MM.1S (cell line): ENCODE data around the gene CRYM.

Experiments
- DNase-seq: peaks from one replicate; pipeline ENCODE4 v3.0.0-alpha.2; 2015
- H2AFZ ChIP-seq: fragments of 300-600 bp; sonication (generic); 2 replicates; pipeline ENCODE4 v1.6.0; 2016; ENCODE audit warnings: antibody characterized with exemption, low read length
- H3F3A ChIP-seq: fragments of 300-600 bp; sonication (generic); 2 replicates; pipeline ENCODE4 v1.6.1; 2016; ENCODE audit warnings: mild to moderate bottlenecking, antibody characterized with exemption, low read length, moderate library complexity, mixed read lengths; ENCODE audit not compliant: insufficient read depth
- H3K27ac ChIP-seq: fragments of 300-600 bp; sonication (generic); 2 replicates; pipeline ENCODE4 v1.5.1; 2016; ENCODE audit warnings: mild to moderate bottlenecking, low read length
- H3K27me3 ChIP-seq: fragments of 300-600 bp; sonication (generic); replicated peaks from 2 replicates; pipeline ENCODE4 v1.6.0; 2016; ENCODE audit warnings: low read length; ENCODE audit not compliant: insufficient read depth
- H3K36me3 ChIP-seq: fragments of 300-600 bp; sonication (generic); replicated peaks from 2 replicates; pipeline ENCODE4 v1.6.1; 2016; ENCODE audit warnings: mild to moderate bottlenecking, low read length, mixed read lengths; ENCODE audit not compliant: insufficient read depth
- H3K4me1 ChIP-seq: fragments of 300-600 bp; sonication (generic); 2 replicates; pipeline ENCODE4 v1.6.1; 2016; ENCODE audit warnings: low read length, mixed read lengths
- H3K4me2 ChIP-seq: fragments of 300-600 bp; sonication (generic); 2 replicates; pipeline ENCODE4 v1.6.0; 2016; ENCODE audit warnings: low read depth, low read length
- H3K4me3 ChIP-seq: fragments of 300-600 bp; sonication (generic); 2 replicates; pipeline ENCODE4 v1.5.1; 2016; ENCODE audit warnings: low read length, mixed read lengths
- H3K79me2 ChIP-seq: fragments of 300-600 bp; sonication (generic); 2 replicates; pipeline ENCODE4 v1.6.1; 2016; ENCODE audit warnings: mixed run types, low read length, mixed read lengths
- H3K9ac ChIP-seq: fragments of 300-600 bp; sonication (generic); 2 replicates; pipeline ENCODE4 v1.6.1; 2016; ENCODE audit warnings: low read length, mixed read lengths
- H3K9me2 ChIP-seq: fragments of 300-600 bp; sonication (generic); replicated peaks from 2 replicates; pipeline ENCODE4 v1.6.1; 2016; ENCODE audit warnings: mild to moderate bottlenecking, low read length, mixed read lengths; ENCODE audit not compliant: insufficient read depth
- H3K9me3 ChIP-seq: fragments of 300-600 bp; sonication (generic); replicated peaks from 2 replicates; pipeline ENCODE4 v1.6.1; 2016; ENCODE audit warnings: mild to moderate bottlenecking, low read length, mixed read lengths; ENCODE audit not compliant: insufficient read depth
- H4K20me1 ChIP-seq: fragments of 300-600 bp; sonication (generic); 2 replicates; pipeline ENCODE4 v1.6.1; 2016; ENCODE audit warnings: mild to moderate bottlenecking, low read length, moderate library complexity, mixed read lengths; ENCODE audit not compliant: insufficient read depth
- EZH2 ChIP-seq: fragments of 300-600 bp; sonication (generic); optimal IDR thresholded peaks from 2 replicates; pipeline ENCODE3; 2017; ENCODE audit warnings: low read depth, mild to moderate bottlenecking, antibody characterized with exemption, low read length, mixed read lengths
- EZH2phosphoT487 ChIP-seq: fragments of 300-600 bp; sonication (generic); IDR thresholded peaks from 2 replicates; pipeline ENCODE4 v1.6.1; 2018; ENCODE audit warnings: antibody characterized with exemption, low read length
- TF ChIP-seq, protein P1 (sequence below): fragments of 300-600 bp; sonication (generic); IDR thresholded peaks from 2 replicates; pipeline ENCODE4 v1.5.1; 2016; ENCODE audit warnings: antibody characterized with exemption, low read length, mixed read lengths

CRYM gene

DNA sequence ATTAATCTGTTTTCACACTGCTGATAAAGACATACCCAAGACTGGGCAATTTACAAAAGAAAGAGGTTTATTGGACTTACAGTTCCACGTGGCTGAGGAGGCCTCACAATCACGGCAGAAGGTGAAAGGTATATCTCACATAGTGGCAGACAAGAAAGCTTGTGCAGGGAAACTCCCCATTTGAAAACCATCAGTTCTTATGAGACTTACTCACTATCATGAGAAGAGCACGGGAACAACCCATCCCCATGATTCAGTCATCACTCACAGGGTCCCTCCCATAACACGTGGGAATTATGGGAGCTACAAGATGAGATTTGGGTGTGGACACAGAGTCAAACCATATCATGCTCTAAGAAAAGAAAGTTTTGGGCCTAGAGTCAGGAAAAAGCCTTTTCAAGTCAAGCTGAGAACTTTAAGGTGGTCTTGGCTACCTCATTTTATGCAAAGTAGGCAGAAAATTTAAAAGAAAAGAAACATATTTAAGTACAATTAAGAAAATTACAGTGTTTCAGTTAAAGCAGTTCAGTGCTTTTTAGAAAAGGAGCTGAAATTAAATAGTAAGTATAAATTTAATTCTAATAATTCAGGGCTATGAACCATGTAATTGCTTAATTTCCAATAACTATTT lies 24.9 kb upstream of the CRYM start:
- H3K36me3 ChIP-seq: no peaks in the 10 kb centered on the region
- no peaks in the 10 kb centered on the region for H3K79me2 ChIP-seq
- H3K27me3 ChIP-seq: no peaks in the 10 kb centered on the region
- DNase-seq: no peak
- H2AFZ ChIP-seq: no peak overlapping the region
- no peaks in the 10 kb centered on the region for H3K9me3 ChIP-seq
- no peak overlapping the region for H3K4me2 ChIP-seq
- no peak overlapping the region for H3K9ac ChIP-seq
- TF ChIP-seq, protein P1, sequence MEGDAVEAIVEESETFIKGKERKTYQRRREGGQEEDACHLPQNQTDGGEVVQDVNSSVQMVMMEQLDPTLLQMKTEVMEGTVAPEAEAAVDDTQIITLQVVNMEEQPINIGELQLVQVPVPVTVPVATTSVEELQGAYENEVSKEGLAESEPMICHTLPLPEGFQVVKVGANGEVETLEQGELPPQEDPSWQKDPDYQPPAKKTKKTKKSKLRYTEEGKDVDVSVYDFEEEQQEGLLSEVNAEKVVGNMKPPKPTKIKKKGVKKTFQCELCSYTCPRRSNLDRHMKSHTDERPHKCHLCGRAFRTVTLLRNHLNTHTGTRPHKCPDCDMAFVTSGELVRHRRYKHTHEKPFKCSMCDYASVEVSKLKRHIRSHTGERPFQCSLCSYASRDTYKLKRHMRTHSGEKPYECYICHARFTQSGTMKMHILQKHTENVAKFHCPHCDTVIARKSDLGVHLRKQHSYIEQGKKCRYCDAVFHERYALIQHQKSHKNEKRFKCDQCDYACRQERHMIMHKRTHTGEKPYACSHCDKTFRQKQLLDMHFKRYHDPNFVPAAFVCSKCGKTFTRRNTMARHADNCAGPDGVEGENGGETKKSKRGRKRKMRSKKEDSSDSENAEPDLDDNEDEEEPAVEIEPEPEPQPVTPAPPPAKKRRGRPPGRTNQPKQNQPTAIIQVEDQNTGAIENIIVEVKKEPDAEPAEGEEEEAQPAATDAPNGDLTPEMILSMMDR: no peak
- TF ChIP-seq EZH2phosphoT487 (no peak), EZH2 (no peak)
- no peak overlapping the region for H3K27ac ChIP-seq
- H3K4me1 ChIP-seq: peaks cover 8% of the 10 kb centered on the region; the same call in 1 of the 2 replicates
- 0 out of 2 replicates have a peak, but pooled peaks cover 3% of the 10 kb centered on the region for H4K20me1 ChIP-seq
- H3K9me2 ChIP-seq: no peaks in the 10 kb centered on the region
- no peak overlapping the region for H3K4me3 ChIP-seq
- peaks cover 10% of the 10 kb centered on the region; the same call in 1 of the 2 replicates for H3F3A ChIP-seq

DNA sequence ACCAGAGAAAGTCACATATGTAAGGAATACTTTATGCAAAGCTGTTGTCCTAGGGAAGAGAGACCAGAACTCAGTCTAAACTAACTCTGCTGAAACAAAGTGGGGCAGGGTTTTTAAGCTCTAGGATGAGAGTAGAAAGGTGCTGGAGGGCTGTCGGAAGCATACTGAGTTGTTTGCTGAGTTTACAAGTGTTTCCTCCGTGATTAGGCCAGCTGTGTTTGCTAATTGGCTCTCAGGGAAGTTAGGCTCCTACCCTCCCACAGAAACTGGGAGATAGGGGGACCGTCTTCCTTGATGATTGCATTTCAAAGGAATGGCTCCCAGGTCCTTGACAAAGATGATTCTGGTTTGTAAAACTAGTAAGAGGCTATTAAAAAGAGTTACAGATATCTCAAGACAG lies 24.4 kb upstream of the CRYM start:
- no peak overlapping the region; the same call in 1 of the 2 replicates for H3K4me3 ChIP-seq
- peaks cover 8% of the 10 kb centered on the region; the same call in 1 of the 2 replicates for H3K4me1 ChIP-seq
- DNase-seq: no peak
- no peaks in the 10 kb centered on the region for H3K79me2 ChIP-seq
- H4K20me1 ChIP-seq: 0 out of 2 replicates have a peak, but pooled peaks cover 3% of the 10 kb centered on the region
- TF ChIP-seq EZH2: no peak
- TF ChIP-seq EZH2phosphoT487: no peak
- TF ChIP-seq, protein P1: no peak
- H3K9me3 ChIP-seq: no peaks in the 10 kb centered on the region
- H3K4me2 ChIP-seq: peak overlapping the region; percentile 99
- H3F3A ChIP-seq: peaks cover 10% of the 10 kb centered on the region; the same call in 1 of the 2 replicates
- no peaks in the 10 kb centered on the region for H3K9me2 ChIP-seq
- H2AFZ ChIP-seq: peak overlapping the region; percentile 92; the same call in 1 of the 2 replicates
- no peak overlapping the region for H3K27ac ChIP-seq
- no peaks in the 10 kb centered on the region for H3K27me3 ChIP-seq
- H3K36me3 ChIP-seq: no peaks in the 10 kb centered on the region
- no peak overlapping the region for H3K9ac ChIP-seq

DNA sequence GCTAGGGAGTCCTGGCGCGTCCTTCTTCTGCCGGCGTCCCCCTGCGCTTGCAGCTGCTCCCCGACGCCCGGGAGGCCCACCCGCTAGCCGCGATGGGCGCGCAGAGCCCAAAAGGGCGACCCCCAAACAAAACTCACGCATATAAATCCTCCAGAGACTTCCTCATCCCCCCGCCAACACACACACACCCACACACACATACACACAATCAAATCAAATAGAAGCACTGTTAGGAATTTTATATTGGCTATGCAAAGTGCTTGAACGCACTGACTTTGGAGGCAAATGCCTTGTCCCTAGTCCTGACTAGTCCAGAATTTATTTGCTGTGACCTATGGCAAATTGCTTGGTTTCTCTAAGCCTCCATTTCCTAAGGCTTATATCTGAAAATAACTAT lies 23.8 kb upstream of the CRYM start:
- H3K79me2 ChIP-seq: no peaks in the 10 kb centered on the region
- H2AFZ ChIP-seq: peak overlapping the region; percentile 92
- peaks cover 10% of the 10 kb centered on the region; the same call in 1 of the 2 replicates for H3F3A ChIP-seq
- no peaks in the 10 kb centered on the region for H3K9me3 ChIP-seq
- H3K36me3 ChIP-seq: no peaks in the 10 kb centered on the region
- peaks cover 8% of the 10 kb centered on the region; the same call in 1 of the 2 replicates for H3K4me1 ChIP-seq
- no peak overlapping the region for H3K27ac ChIP-seq
- no peak for DNase-seq
- TF ChIP-seq EZH2 (no peak), EZH2phosphoT487 (no peak)
- TF ChIP-seq, protein P1: no peak
- no peaks in the 10 kb centered on the region for H3K9me2 ChIP-seq
- peak overlapping the region; percentile 18; the same call in 1 of the 2 replicates for H3K9ac ChIP-seq
- peak overlapping the region; percentile 70 for H3K4me3 ChIP-seq
- H3K4me2 ChIP-seq: peak overlapping the region; percentile 99
- H4K20me1 ChIP-seq: 0 out of 2 replicates have a peak, but pooled peaks cover 3% of the 10 kb centered on the region
- no peaks in the 10 kb centered on the region for H3K27me3 ChIP-seq
